ENCODE measurements around the gene LILRB5. TPM values are rescaled to one million over a fixed set of nuclear protein-coding genes. Genes with fewer than 3 reads are reported as not detected.

The LILRB5 gene
- total RNA-seq, 1 donor from 2014 or later: not detected

DNA sequence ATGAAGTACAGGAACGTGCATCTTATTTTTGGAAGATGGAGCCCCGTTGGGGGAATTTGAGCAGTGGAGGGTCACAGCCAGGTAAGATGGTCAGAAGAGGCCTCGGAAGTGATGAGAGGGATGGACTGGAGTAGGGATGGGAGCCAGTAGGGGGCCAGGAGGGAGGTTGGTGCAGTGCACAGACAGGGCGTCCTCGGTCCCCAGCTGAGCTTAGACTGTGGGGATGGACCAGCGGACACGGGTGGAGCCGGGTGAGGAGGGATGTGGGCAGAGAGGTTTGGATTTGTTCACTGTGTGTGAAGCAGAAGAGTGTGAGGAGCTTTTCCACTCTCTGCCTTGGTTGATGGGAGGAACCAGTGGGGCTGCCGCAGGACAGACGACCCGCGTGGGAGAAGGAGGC, 45.8 kb downstream of the LILRB5 start:
- Mint-ChIP-seq H3K9me3 (ENCODE audit: low read depth) (no peaks in the 10 kb centered on the region), H3K27ac (ENCODE audit: unreplicated experiment) (peak overlapping the region; percentile 85), H3K4me1 (ENCODE audit: low read depth) (peaks cover 44% of the 10 kb centered on the region), H3K4me3 (ENCODE audit: unreplicated experiment) (no peak overlapping the region), H3K36me3 (ENCODE audit: low read depth) (peaks cover 19% of the 10 kb centered on the region), H3K27me3 (ENCODE audit: low read depth) (no peaks in the 10 kb centered on the region)
- TF ChIP-seq, protein P1, sequence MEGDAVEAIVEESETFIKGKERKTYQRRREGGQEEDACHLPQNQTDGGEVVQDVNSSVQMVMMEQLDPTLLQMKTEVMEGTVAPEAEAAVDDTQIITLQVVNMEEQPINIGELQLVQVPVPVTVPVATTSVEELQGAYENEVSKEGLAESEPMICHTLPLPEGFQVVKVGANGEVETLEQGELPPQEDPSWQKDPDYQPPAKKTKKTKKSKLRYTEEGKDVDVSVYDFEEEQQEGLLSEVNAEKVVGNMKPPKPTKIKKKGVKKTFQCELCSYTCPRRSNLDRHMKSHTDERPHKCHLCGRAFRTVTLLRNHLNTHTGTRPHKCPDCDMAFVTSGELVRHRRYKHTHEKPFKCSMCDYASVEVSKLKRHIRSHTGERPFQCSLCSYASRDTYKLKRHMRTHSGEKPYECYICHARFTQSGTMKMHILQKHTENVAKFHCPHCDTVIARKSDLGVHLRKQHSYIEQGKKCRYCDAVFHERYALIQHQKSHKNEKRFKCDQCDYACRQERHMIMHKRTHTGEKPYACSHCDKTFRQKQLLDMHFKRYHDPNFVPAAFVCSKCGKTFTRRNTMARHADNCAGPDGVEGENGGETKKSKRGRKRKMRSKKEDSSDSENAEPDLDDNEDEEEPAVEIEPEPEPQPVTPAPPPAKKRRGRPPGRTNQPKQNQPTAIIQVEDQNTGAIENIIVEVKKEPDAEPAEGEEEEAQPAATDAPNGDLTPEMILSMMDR (IDR thresholded peaks at IDR 0.05): no peak
- no peak for DNase-seq (ENCODE audit: low spot score)

GRCh38 chr19:54209811-54210494, 47.1 kb downstream of the LILRB5 start:
- H3K36me3 Mint-ChIP-seq (ENCODE audit: low read depth): peaks cover 19% of the 10 kb centered on the region
- no peaks in the 10 kb centered on the region for H3K27me3 Mint-ChIP-seq (ENCODE audit: low read depth)
- no peaks in the 10 kb centered on the region for H3K9me3 Mint-ChIP-seq (ENCODE audit: low read depth)
- no peak for DNase-seq (ENCODE audit: low spot score)
- peak overlapping the region; percentile 85 for H3K27ac Mint-ChIP-seq (ENCODE audit: unreplicated experiment)
- peaks cover 51% of the 10 kb centered on the region for H3K4me1 Mint-ChIP-seq (ENCODE audit: low read depth)
- TF ChIP-seq, protein P1 (IDR thresholded peaks at IDR 0.05): no peak
- no peak overlapping the region for H3K4me3 Mint-ChIP-seq (ENCODE audit: unreplicated experiment)

- Mint-ChIP-seq H3K36me3 (ENCODE audit: low read depth) (peaks cover 21% of the 10 kb centered on the region), H3K9me3 (ENCODE audit: low read depth) (no peaks in the 10 kb centered on the region), H3K27me3 (ENCODE audit: low read depth) (no peaks in the 10 kb centered on the region), H3K4me3 (ENCODE audit: unreplicated experiment) (no peak overlapping the region), H3K27ac (ENCODE audit: unreplicated experiment) (peak overlapping the region; percentile 85), H3K4me1 (ENCODE audit: low read depth) (peaks cover 58% of the 10 kb centered on the region)
- TF ChIP-seq, protein P1 (IDR thresholded peaks at IDR 0.05): no peak
- no peak for DNase-seq (ENCODE audit: low spot score)
Measured at GRCh38 chr19:54209058-54209810, 47.8 kb downstream of the LILRB5 start.

- Mint-ChIP-seq H3K4me1 (ENCODE audit: low read depth) (peaks cover 63% of the 10 kb centered on the region), H3K27ac (ENCODE audit: unreplicated experiment) (peak overlapping the region; percentile 85), H3K36me3 (ENCODE audit: low read depth) (peaks cover 21% of the 10 kb centered on the region), H3K9me3 (ENCODE audit: low read depth) (no peaks in the 10 kb centered on the region), H3K27me3 (ENCODE audit: low read depth) (no peaks in the 10 kb centered on the region), H3K4me3 (ENCODE audit: unreplicated experiment) (no peak overlapping the region)
- DNase-seq (ENCODE audit: low spot score): no peak
- TF ChIP-seq, protein P1 (IDR thresholded peaks at IDR 0.05): no peak
Measured at GRCh38 chr19:54208784-54209057, 48.4 kb downstream of the LILRB5 start.

GRCh38 chr19:54207983-54208783, 48.9 kb downstream of the LILRB5 start:
- Mint-ChIP-seq H3K4me3 (ENCODE audit: unreplicated experiment) (no peak overlapping the region), H3K9me3 (ENCODE audit: low read depth) (no peaks in the 10 kb centered on the region), H3K27ac (ENCODE audit: unreplicated experiment) (peak overlapping the region; percentile 85), H3K27me3 (ENCODE audit: low read depth) (no peaks in the 10 kb centered on the region), H3K4me1 (ENCODE audit: low read depth) (peaks cover 69% of the 10 kb centered on the region), H3K36me3 (ENCODE audit: low read depth) (peaks cover 22% of the 10 kb centered on the region)
- DNase-seq (ENCODE audit: low spot score): no peak
- TF ChIP-seq, protein P1 (IDR thresholded peaks at IDR 0.05): no peak

Data from chondrocyte (in vitro differentiated cells).